Measurements from ENCODE around the gene SPPL2C.

SPPL2C gene

GRCh38 chr17:45838751-45839295 is 5.9 kb upstream of the SPPL2C start:
- no peak overlapping the region for H3K27ac Mint-ChIP-seq
- DNase-seq (no peak), ATAC-seq (no peak)
- H3K4me3 Mint-ChIP-seq, result no peak overlapping the region
- no peaks in the 10 kb centered on the region for H3K27me3 Mint-ChIP-seq
- H3K4me1 Mint-ChIP-seq, result no peaks in the 10 kb centered on the region
- H3K36me3 Mint-ChIP-seq (ENCODE audit: low read depth), result no peaks in the 10 kb centered on the region
- no peaks in the 10 kb centered on the region for H3K9me3 Mint-ChIP-seq

DNA sequence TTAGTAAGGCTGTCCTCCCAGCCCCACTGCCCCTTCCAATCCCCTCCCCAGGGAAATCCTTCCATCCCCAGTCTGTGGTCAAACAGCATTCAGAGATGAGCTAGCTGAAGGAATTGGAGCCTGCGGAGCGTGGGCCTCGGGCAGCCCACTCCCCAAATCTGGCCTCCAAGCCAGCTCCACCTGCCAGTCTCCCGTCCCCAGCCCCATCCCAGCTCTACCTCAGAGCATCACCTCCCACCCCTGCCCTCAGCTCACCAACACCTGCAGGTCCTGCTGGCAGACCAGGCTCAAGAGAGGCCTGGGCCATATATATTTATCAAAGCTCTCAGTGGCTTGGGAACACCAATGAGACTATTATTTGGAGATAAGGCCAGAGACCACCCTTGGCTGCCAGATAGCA is 5.2 kb upstream of the SPPL2C start:
- Mint-ChIP-seq H3K27ac (no peak overlapping the region), H3K9me3 (no peaks in the 10 kb centered on the region)
- no peak for DNase-seq

GRCh38 chr17:45841186-45841585 is 3.5 kb upstream of the SPPL2C start:
- H3K4me1 Mint-ChIP-seq, result no peaks in the 10 kb centered on the region
- no peak overlapping the region for H3K4me3 Mint-ChIP-seq
- ATAC-seq, result no peak
- no peaks in the 10 kb centered on the region for H3K9me3 Mint-ChIP-seq
- no peaks in the 10 kb centered on the region for H3K36me3 Mint-ChIP-seq (ENCODE audit: low read depth)
- no peaks in the 10 kb centered on the region for H3K27me3 Mint-ChIP-seq
- DNase-seq, result no peak
- H3K27ac Mint-ChIP-seq, result no peak overlapping the region

More for the DNA sequence above, 5.2 kb upstream of the SPPL2C start:
- Mint-ChIP-seq H3K4me1 (no peaks in the 10 kb centered on the region), H3K36me3 (ENCODE audit: low read depth) (no peaks in the 10 kb centered on the region), H3K27me3 (no peaks in the 10 kb centered on the region), H3K4me3 (no peak overlapping the region)
- no peak for ATAC-seq

GRCh38 chr17:45841883-45842525 is 2.7 kb upstream of the SPPL2C start:
- ATAC-seq (no peak), DNase-seq (no peak)
- H3K9me3 Mint-ChIP-seq, result no peaks in the 10 kb centered on the region
- H3K27me3 Mint-ChIP-seq, result no peaks in the 10 kb centered on the region
- H3K27ac Mint-ChIP-seq, result no peak overlapping the region
- H3K4me3 Mint-ChIP-seq, result no peak overlapping the region
- H3K36me3 Mint-ChIP-seq (ENCODE audit: low read depth), result no peaks in the 10 kb centered on the region
- H3K4me1 Mint-ChIP-seq, result no peaks in the 10 kb centered on the region

GRCh38 chr17:45843722-45844121 is 959 bp upstream of the SPPL2C start:
- Mint-ChIP-seq H3K9me3 (no peaks in the 10 kb centered on the region), H3K4me3 (no peak overlapping the region), H3K4me1 (no peaks in the 10 kb centered on the region), H3K27me3 (no peaks in the 10 kb centered on the region), H3K36me3 (ENCODE audit: low read depth) (no peaks in the 10 kb centered on the region), H3K27ac (no peak overlapping the region)
- ATAC-seq, result no peak
- DNase-seq, result no peak

GRCh38 chr17:45845376-45846185 is 900 bp downstream of the SPPL2C start:
- Mint-ChIP-seq H3K9me3 (no peaks in the 10 kb centered on the region), H3K4me1 (no peaks in the 10 kb centered on the region), H3K36me3 (ENCODE audit: low read depth) (no peaks in the 10 kb centered on the region), H3K4me3 (no peak overlapping the region), H3K27ac (no peak overlapping the region), H3K27me3 (no peaks in the 10 kb centered on the region)
- no peak for DNase-seq
- ATAC-seq, result no peak

DNA sequence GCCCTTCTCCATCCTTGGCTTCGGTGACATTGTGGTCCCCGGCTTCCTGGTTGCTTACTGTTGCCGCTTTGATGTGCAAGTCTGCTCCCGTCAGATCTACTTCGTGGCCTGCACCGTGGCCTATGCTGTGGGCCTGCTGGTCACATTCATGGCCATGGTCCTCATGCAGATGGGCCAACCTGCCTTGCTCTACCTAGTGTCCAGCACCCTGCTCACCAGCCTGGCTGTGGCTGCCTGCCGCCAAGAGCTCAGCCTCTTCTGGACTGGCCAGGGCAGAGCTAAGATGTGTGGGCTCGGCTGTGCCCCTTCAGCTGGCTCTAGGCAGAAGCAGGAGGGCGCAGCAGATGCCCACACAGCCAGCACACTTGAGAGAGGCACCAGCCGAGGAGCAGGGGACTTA is 1.5 kb downstream of the SPPL2C start:
- Mint-ChIP-seq H3K27me3 (peaks cover 5% of the 10 kb centered on the region), H3K9me3 (no peaks in the 10 kb centered on the region), H3K27ac (no peak overlapping the region), H3K36me3 (ENCODE audit: low read depth) (no peaks in the 10 kb centered on the region), H3K4me1 (no peaks in the 10 kb centered on the region), H3K4me3 (no peak overlapping the region)
- ATAC-seq, result no peak
- DNase-seq, result no peak

GRCh38 chr17:45846646-45847045 is 2.0 kb downstream of the SPPL2C start:
- no peak for DNase-seq
- no peaks in the 10 kb centered on the region for H3K9me3 Mint-ChIP-seq
- no peak for ATAC-seq
- H3K36me3 Mint-ChIP-seq (ENCODE audit: low read depth), result no peaks in the 10 kb centered on the region
- H3K27ac Mint-ChIP-seq, result no peak overlapping the region
- H3K4me3 Mint-ChIP-seq, result no peak overlapping the region
- H3K27me3 Mint-ChIP-seq, result peaks cover 7% of the 10 kb centered on the region
- no peaks in the 10 kb centered on the region for H3K4me1 Mint-ChIP-seq

DNA sequence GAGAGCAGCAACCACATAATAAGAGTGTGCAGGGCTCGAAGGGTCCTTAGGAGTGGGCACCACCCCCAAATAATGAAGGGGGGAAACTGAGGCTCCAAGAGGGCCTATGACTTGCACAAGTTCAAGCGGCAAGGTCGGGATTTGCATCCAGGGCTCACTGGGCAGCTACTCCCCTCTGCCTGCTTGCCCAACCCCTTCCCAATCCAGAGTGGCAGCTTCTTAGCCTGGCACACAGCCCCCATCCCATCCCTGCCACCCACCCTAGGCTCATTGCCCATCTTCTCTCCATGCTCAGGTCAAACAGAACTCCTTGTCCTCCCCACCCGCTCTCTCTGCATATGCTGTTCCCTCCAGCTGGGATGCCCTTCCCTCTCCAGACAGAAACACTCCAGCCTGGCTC is 2.4 kb downstream of the SPPL2C start:
- Mint-ChIP-seq H3K9me3 (no peaks in the 10 kb centered on the region), H3K36me3 (ENCODE audit: low read depth) (no peaks in the 10 kb centered on the region), H3K27ac (no peak overlapping the region), H3K27me3 (peaks cover 8% of the 10 kb centered on the region), H3K4me1 (no peaks in the 10 kb centered on the region), H3K4me3 (no peak overlapping the region)
- DNase-seq (no peak), ATAC-seq (no peak)

GRCh38 chr17:45847747-45848146 is 3.1 kb downstream of the SPPL2C start:
- Mint-ChIP-seq H3K4me1 (peaks cover 5% of the 10 kb centered on the region), H3K4me3 (no peak overlapping the region), H3K9me3 (no peaks in the 10 kb centered on the region), H3K27me3 (peaks cover 14% of the 10 kb centered on the region), H3K27ac (no peak overlapping the region), H3K36me3 (ENCODE audit: low read depth) (no peaks in the 10 kb centered on the region)
- ATAC-seq (no peak), DNase-seq (no peak)

DNA sequence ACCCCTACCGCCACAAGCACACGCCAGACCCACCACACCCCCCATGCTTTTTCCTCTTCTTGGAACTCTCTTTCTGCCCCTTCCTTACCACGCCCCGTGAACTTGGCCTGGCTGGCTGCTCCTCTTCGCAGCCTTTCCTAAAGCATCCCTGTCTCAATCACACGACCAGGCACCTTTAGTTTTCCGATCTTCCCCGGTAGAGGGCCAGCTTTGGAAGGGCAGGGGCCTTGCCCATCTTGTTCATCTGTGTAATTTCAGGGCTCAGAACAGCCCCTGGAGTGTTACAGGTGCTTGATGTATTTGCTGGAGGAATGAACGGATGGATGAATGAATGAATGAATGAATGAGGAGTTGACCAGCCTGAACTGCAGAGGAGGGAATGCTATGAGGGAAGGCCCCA is 3.7 kb downstream of the SPPL2C start:
- H3K9me3 Mint-ChIP-seq, result no peaks in the 10 kb centered on the region
- H3K27ac Mint-ChIP-seq, result no peak overlapping the region
- H3K4me1 Mint-ChIP-seq, result peaks cover 10% of the 10 kb centered on the region
- H3K27me3 Mint-ChIP-seq, result peaks cover 14% of the 10 kb centered on the region
- ATAC-seq (no peak), DNase-seq (no peak)
- no peak overlapping the region for H3K4me3 Mint-ChIP-seq
- H3K36me3 Mint-ChIP-seq (ENCODE audit: low read depth), result no peaks in the 10 kb centered on the region

DNA sequence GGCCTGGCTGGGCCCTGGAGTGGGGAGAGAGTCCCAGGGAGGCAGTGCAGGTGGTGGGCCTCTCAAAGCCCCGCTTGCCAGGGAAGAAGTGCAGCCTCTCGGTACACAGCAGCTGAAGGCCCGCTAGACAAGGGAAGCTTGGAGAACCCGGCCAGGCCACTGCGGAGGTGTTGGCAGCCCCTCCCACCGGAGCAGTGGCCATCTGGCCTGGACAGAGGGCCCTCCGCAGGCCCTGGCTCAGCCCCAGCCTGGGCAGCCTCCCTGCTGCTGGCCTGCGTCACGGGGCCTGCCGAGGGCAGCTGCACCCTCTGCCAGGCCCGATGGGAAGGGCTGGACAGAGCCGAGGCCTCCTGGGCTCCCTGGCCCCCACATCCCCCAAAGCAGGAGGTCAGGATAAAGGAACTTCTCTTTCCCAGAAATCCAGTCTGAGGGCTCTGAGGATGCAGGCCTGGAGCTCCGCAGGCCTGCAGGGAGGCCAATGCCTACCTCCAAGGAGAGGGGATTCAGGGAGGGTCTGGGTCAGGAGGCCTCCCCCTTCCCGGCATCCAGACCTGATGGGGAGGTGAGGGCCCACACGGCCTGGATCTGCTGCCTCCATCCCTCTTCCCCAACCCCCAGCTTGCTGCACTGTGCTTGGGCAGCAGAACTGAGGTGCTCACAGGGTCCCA is 4.3 kb downstream of the SPPL2C start:
- H3K27ac Mint-ChIP-seq, result no peak overlapping the region
- no peak overlapping the region for H3K4me3 Mint-ChIP-seq
- ATAC-seq (no peak), DNase-seq (no peak)
- no peaks in the 10 kb centered on the region for H3K36me3 Mint-ChIP-seq (ENCODE audit: low read depth)
- peaks cover 11% of the 10 kb centered on the region for H3K4me1 Mint-ChIP-seq
- H3K27me3 Mint-ChIP-seq, result peaks cover 14% of the 10 kb centered on the region
- no peaks in the 10 kb centered on the region for H3K9me3 Mint-ChIP-seq

GRCh38 chr17:45849536-45849990 is 4.9 kb downstream of the SPPL2C start:
- DNase-seq (no peak), ATAC-seq (no peak)
- H3K27me3 Mint-ChIP-seq, result peaks cover 18% of the 10 kb centered on the region
- H3K27ac Mint-ChIP-seq, result no peak overlapping the region
- H3K4me3 Mint-ChIP-seq, result no peak overlapping the region
- H3K9me3 Mint-ChIP-seq, result no peaks in the 10 kb centered on the region
- peaks cover 11% of the 10 kb centered on the region for H3K4me1 Mint-ChIP-seq
- no peaks in the 10 kb centered on the region for H3K36me3 Mint-ChIP-seq (ENCODE audit: low read depth)

DNA sequence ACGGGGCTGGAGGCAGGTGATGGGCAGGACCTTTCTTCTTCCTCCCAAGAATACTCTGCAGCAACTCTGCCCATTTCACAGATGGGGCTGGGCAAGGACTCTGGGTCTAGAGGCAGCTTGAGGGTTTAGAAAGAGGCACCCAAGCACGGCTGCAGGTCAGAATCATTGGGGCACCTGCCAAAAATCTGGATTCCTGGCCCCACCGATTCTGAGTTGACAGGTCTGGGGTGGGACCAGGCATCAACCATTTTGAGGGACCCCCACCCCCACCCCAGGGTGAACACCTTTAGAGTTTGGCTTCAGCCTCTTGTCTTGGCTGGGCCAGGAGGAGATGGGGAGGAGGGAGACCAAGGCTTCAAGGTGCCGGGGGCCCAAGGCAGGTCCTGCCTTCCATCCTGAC is 5.3 kb downstream of the SPPL2C start:
- peaks cover 18% of the 10 kb centered on the region for H3K27me3 Mint-ChIP-seq
- no peaks in the 10 kb centered on the region for H3K9me3 Mint-ChIP-seq
- no peak overlapping the region for H3K4me3 Mint-ChIP-seq
- H3K36me3 Mint-ChIP-seq (ENCODE audit: low read depth), result no peaks in the 10 kb centered on the region
- no peak overlapping the region for H3K27ac Mint-ChIP-seq
- no peak for DNase-seq
- ATAC-seq, result no peak
- peaks cover 11% of the 10 kb centered on the region for H3K4me1 Mint-ChIP-seq

DNA sequence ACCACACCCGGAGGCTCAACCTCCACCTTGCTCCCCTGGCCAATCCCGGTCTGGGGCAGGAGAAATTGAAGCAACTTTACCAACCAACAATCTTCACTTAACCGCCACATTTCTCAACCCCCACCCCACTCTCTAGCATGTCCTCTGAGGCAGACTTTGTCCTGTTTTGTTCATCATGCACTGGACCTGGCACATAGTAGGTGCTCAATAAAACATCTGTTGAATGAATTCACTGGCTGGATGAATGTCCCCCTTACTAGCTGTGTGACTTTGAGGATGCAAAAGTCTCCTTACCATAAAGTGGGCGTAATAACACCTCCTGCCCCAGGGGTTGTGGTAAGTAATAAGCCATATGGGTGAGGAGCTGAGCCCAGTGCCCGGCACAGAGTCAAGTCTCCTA is 5.8 kb downstream of the SPPL2C start:
- Mint-ChIP-seq H3K4me1 (peaks cover 11% of the 10 kb centered on the region), H3K9me3 (no peaks in the 10 kb centered on the region), H3K27me3 (peaks cover 18% of the 10 kb centered on the region), H3K4me3 (no peak overlapping the region), H3K27ac (no peak overlapping the region), H3K36me3 (ENCODE audit: low read depth) (no peaks in the 10 kb centered on the region)
- no peak for DNase-seq
- ATAC-seq, result no peak

All from activated naive CD8-positive, alpha-beta T cell treated with anti-CD3 and anti-CD28 coated beads, Interleukin-2, amount 50 U/mL, for 24 hours (primary cell).